A549 (cell line): ENCODE data around the gene OPTN.

ENCODE experiments used
- MAX ChIP-seq: IDR thresholded peaks from 2 replicates; pipeline ENCODE4 v1.6.1; 2012
- TF ChIP-seq, protein P1 (sequence below): fragments of 450-650 bp; IDR thresholded peaks from 2 replicates; pipeline ENCODE4 v1.6.1; 2014; ENCODE audit warnings: antibody characterized with exemption

- TF ChIP-seq MAX = no peak
- TF ChIP-seq, protein P1, sequence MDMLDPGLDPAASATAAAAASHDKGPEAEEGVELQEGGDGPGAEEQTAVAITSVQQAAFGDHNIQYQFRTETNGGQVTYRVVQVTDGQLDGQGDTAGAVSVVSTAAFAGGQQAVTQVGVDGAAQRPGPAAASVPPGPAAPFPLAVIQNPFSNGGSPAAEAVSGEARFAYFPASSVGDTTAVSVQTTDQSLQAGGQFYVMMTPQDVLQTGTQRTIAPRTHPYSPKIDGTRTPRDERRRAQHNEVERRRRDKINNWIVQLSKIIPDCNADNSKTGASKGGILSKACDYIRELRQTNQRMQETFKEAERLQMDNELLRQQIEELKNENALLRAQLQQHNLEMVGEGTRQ = no peak
Measured at GRCh38 chr10:13068484-13068883, 31.5 kb upstream of the OPTN start.
